ENCODE results near the gene PSD2. TPM values are rescaled to one million over a fixed set of nuclear protein-coding genes. Genes with fewer than 3 reads are reported as not detected.

Gene PSD2
- total and polyA plus RNA-seq, 2 of the 13 experiments (the other 11 are each of a cell fraction or from before 2014, with no cell fraction given), result 0.07 TPM; not detected in 1

- H3K27me3 ChIP-seq (ENCODE audit: control insufficient read depth in 1 of 2, insufficient read depth in 2 of 2, low read length in 2 of 2), result peaks cover 0 to 19% of the 10 kb centered on the region in 2 experiments; a peak in 2 of 5 replicates
- POLR2A ChIA-PET, result no interaction called here
- H3K79me2 ChIP-seq (ENCODE audit: insufficient read depth, low read length), result no peaks in the 10 kb centered on the region
- no peak for FAIRE-seq
- WGBS (ENCODE audit: low lambda C conversion rate), result 0% methylated on average over 3 of the region's 3 CpGs
- TF ChIP-seq ZBTB42 (CRISPR knock-in tag; IDR thresholded peaks at IDR 0.05) (no peak), ZNF331 (CRISPR knock-in tag; IDR thresholded peaks at IDR 0.05) (no peak), ARID5B (CRISPR knock-in tag; IDR thresholded peaks at IDR 0.05) (no peak), CERS6 (CRISPR knock-in tag; IDR thresholded peaks at IDR 0.05) (no peak), MXD3 (CRISPR knock-in tag; IDR thresholded peaks at IDR 0.05) (no peak), TMF1 (CRISPR knock-in tag; IDR thresholded peaks at IDR 0.05; ENCODE audit: low read depth) (no peak), DR1 (CRISPR knock-in tag; IDR thresholded peaks at IDR 0.05) (no peak), ZNF446 (CRISPR knock-in tag; IDR thresholded peaks at IDR 0.05) (no peak), TOPORS (CRISPR knock-in tag; IDR thresholded peaks at IDR 0.05) (no peak), MAZ (IDR thresholded peaks at IDR 0.05; ENCODE audit: borderline replicate concordance, low read depth, low read length) (no peak), MAZ (CRISPR knock-in tag; IDR thresholded peaks at IDR 0.05; ENCODE audit: low read depth) (no peak), NR1H2 (CRISPR knock-in tag; IDR thresholded peaks at IDR 0.05; ENCODE audit: borderline replicate concordance, low read depth) (no peak)
- intact Hi-C loops (cut with micrococcal nuclease; ENCODE audit: unreplicated experiment), result no loop called here
- no peak for DNase-seq (ENCODE audit: low spot score)
- CTCF ChIA-PET (ENCODE audit: low intra/inter-chr PET ratio, low total read pairs), result no interaction called here
- no peaks in the 10 kb centered on the region for H3K9me3 ChIP-seq (ENCODE audit: low read length)
- H3K4me3 ChIP-seq (replicated peaks in 1 of 3; ENCODE audit: insufficient read depth in 1 of 3, low read depth in 2 of 3, low read length in 3 of 3), result no peak overlapping the region
- BruUV-seq (replicated peaks), result no TSS peak
- H3K4me1 ChIP-seq (ENCODE audit: insufficient read depth, low read length), result no peaks in the 10 kb centered on the region
- no peaks in the 10 kb centered on the region for H3K36me3 ChIP-seq (replicated peaks in 1 of 2; ENCODE audit: control insufficient read depth in 1 of 2, insufficient read depth in 2 of 2, low read length in 2 of 2)
- H4K20me1 ChIP-seq (ENCODE audit: insufficient read depth, low read length), result no peaks in the 10 kb centered on the region
- in situ Hi-C loops (cut with HindIII; ENCODE audit: extremely low pct_ligation_motif_present, low pct_unique_long_range_greater_than_20kb), result no loop called here
- no peak overlapping the region for H3K4me2 ChIP-seq (ENCODE audit: low read depth, low read length)
- H3K27ac ChIP-seq (ENCODE audit: extremely low read length, insufficient read depth, low read length), result no peak overlapping the region
- ATAC-seq, result no peak
- H2AFZ ChIP-seq (ENCODE audit: low read length), result no peak overlapping the region
- no peak overlapping the region for H3K9ac ChIP-seq (ENCODE audit: insufficient read depth, low read depth, low read length)
Measured at GRCh38 chr5:139831624-139832023, 36.0 kb downstream of the PSD2 start.

Data from HepG2 (cell line).